MM.1S (cell line): Measurements from ENCODE around the gene OXER1.

Experiments used
- CTCF ChIP-seq: fragments of 300-600 bp; sonication (generic); IDR thresholded peaks from 2 replicates; pipeline ENCODE4 v1.5.1; 2016; ENCODE audit warnings: antibody characterized with exemption, low read length, mixed read lengths
- EZH2 ChIP-seq: fragments of 300-600 bp; sonication (generic); optimal IDR thresholded peaks from 2 replicates; pipeline ENCODE3; 2017; ENCODE audit warnings: low read depth, mild to moderate bottlenecking, antibody characterized with exemption, low read length, mixed read lengths
- EZH2phosphoT487 ChIP-seq: fragments of 300-600 bp; sonication (generic); IDR thresholded peaks from 2 replicates; pipeline ENCODE4 v1.6.1; 2018; ENCODE audit warnings: antibody characterized with exemption, low read length

- TF ChIP-seq CTCF (no peak), EZH2phosphoT487 (no peak), EZH2 (no peak)
These were observed 33.3 kb upstream of the OXER1 start for GRCh38 chr2:42797281-42797680.
